Measurements from ENCODE around the gene KIF9.
"Not testable (repeated sequence)": the region's sequence is repeated elsewhere in the genome, so short reads cannot be mapped to it uniquely, and the experiment has no call there.

KIF9 gene

DNA sequence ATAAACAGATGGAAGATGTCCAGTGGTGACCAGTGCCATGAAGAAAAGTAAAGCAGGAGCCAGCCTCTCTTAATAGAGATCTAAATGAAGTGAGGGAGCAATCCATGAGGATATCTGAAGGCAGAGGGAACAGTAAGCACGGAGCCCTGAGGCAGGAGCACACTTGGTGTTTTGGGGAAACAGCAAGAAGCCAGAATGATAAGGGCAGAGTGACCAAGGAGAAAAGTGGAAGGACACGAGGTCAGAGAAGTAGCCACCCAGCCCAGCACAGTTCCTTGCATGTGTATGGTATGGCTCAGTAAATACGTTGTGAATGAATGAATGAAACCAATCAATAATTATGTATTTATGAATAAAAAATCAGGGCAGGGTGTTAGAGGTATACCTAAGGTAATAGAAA, 11.8 kb upstream of the KIF9 start:
- no peak for DNase-seq (ENCODE audit: low spot score)

DNA sequence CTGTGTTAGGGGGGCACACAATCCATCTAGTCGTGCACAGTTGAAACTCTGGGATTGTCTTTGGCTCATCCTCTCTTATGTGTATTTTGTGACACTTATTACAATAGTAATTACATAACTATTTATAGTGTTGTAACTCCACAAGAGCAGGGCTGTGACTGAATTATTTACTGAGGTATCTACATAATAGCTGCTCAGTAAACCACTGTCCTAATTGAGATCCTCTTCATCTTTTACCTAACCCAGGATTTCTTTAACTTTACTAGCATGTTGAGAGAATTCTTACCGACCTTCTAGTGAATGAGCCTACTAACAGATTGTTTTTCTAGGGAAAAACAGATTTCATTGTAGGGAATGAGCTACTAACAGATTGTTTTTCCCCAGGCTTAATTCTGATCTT, 11.2 kb upstream of the KIF9 start:
- DNase-seq (ENCODE audit: low spot score) = no peak

- not testable (repeated sequence) for DNase-seq (ENCODE audit: low spot score)
Measured at GRCh38 chr3:47291754-47292420, 9.3 kb upstream of the KIF9 start.

GRCh38 chr3:47291158-47291753, 8.7 kb upstream of the KIF9 start:
- no peak for DNase-seq (ENCODE audit: low spot score)

DNA sequence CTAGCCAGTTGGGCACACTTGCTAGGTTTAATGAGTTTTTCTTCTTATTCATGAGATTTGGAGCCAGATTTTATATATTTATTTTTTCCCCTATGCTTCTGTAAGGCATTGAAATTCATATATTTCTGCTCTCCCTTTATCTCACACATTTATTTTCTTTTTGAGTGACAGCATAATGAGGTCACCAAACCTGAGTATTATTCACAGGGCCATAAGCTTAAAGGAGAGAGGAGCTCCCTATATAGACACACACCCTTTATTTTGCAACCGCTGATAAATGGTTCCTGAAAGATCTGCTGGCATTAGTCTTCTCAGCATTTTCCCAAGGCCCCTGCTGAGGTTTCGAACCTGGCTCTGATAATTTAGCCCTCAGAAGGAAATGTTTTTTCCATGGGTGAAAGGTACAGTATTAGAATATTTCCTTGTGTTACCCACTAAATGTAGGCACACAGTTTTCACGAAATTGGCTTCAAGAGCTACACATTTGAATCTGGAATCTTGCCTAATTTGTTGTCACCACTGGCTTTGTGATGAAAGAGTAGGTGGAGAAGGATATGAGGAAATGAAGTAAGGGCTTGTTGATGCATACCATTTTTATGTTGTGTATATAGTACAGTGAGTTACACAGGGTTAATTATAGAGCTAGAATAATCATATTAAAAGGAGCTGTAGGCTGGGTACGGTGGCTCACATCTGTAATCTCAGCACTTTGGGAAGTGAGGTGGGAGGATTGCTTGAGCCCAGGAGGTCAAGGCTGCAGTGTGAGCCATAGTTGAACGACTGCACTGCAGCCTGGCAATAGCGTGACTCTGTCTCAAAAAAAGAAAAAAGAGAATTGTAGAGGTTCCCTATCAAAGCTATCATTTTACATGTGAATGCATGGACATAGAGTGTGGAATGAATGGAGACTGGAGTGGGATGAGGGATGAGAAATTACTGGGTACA, 6.6 kb upstream of the KIF9 start:
- DNase-seq (ENCODE audit: low spot score) = no peak

DNA sequence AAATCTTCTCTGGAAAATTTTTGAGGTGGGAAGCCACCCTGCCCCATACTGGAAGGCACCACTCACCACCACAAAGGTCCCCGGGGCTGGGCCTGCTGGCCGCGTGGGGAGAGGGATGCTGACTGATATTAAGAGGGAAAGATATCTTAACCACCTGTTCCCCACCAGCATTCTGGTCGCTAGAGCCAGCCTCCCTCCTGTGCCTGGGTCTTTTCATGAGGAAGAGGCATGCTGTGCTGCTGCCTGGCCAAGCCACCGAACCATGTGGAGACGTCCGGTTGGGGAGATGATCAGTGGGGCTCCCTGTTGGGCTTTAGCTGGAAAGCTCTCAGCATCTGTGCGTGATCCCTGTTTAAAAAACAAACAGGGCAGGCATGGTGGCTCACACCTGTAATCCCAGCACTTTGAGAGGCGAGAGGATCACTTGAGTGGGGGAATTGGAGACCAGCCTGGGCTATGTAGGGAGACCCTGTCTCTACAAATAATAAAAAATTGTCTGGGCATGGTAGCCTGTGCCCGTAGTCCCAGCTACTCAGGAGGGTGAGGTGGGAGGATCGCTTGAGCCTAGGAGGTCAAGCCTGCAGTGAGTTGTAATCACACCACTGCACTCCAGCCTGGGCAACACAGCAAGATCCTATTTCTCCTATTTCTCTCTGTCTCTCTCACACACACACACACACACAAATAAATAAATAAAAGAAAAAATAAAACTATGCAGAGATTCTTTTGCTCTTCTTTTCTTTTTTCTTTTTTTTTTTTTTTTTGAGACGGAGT, 1.2 kb upstream of the KIF9 start:
- no peak for DNase-seq (ENCODE audit: low spot score)

GRCh38 chr3:47283193-47283537, 566 bp upstream of the KIF9 start:
- DNase-seq (ENCODE audit: low spot score) = peak; percentile 20

DNA sequence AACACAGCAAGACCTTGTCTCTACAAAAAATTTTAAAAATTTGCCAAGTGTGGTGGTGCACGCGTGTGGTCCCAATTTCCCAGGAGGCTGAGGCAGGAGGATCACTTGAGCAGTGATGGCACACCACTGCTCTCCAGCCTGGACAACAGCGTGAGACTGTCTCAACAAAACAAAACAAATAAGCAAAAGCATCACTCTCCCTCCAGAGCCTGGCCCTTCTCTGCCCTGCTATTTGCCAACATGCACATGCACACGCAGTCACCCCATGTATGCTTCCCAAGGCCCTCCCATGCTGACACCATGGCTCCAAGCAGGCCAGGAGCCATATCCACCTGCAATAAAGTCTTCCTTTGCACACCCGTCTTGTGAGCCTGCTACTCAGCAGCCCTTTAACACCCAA, 2.1 kb downstream of the KIF9 start:
- no peak for DNase-seq (ENCODE audit: low spot score)

DNA sequence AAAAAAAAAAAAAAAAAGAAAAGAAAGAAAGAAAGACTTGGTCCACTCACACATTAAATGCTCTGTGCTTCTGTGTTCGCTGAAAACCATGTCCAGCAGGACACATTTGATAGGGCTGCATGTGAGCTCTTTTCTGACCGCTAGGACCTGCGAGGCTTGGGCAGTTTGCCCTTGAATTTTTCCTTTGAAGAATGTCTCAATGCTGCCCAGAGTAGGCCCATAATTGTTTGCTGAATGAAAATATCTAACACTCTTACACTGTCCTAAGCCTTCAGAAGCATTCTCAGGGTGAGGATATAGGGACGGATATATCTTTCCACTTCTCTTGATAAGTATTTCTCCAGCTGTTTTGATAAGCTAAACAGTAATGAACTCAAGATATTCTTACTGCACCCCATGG, 6.0 kb downstream of the KIF9 start:
- DNase-seq (ENCODE audit: low spot score) = no peak

DNA sequence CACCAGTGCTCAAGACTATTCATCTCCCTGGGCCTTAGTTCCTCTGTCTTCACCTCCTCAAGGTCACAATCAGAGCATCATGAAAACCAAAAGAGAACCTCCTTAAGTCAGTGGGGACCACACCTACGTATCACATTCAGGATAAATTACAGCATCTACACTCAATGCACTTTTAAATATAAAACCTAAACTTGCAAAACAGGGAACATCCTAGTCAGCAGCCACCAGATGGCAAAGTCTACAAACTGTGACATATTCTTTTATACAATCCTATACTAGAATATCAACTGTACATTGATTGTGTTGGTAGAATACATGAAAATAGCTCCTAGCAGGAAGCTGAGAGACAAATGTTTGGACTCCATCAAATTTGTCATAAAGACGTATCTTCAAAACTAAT, 7.9 kb downstream of the KIF9 start:
- DNase-seq (ENCODE audit: low spot score) = no peak

GRCh38 chr3:47273564-47273963, 9.0 kb downstream of the KIF9 start:
- DNase-seq (ENCODE audit: low spot score) = no peak

DNA sequence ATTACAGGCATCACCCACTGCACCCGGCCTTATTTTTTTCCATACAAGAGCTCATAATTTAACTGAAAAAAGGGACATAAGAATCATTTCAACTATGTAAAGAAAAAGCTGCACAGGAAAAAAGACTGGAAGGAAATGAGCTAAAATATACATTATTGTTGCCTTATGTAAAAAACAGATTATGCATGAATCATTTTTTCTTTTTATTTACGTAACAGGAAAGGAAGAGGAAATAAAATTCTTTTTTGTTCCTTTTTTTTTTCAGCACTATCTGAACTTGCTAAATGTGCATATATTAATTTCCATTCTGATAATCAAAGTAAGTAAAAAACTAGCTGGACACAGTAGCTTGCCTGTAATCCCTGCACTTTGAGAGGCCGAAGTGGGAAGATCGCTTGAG, 12.1 kb downstream of the KIF9 start:
- DNase-seq (ENCODE audit: low spot score) = no peak

- DNase-seq (ENCODE audit: low spot score) = no peak
Measured at GRCh38 chr3:47267490-47267824, 15.1 kb downstream of the KIF9 start.

DNA sequence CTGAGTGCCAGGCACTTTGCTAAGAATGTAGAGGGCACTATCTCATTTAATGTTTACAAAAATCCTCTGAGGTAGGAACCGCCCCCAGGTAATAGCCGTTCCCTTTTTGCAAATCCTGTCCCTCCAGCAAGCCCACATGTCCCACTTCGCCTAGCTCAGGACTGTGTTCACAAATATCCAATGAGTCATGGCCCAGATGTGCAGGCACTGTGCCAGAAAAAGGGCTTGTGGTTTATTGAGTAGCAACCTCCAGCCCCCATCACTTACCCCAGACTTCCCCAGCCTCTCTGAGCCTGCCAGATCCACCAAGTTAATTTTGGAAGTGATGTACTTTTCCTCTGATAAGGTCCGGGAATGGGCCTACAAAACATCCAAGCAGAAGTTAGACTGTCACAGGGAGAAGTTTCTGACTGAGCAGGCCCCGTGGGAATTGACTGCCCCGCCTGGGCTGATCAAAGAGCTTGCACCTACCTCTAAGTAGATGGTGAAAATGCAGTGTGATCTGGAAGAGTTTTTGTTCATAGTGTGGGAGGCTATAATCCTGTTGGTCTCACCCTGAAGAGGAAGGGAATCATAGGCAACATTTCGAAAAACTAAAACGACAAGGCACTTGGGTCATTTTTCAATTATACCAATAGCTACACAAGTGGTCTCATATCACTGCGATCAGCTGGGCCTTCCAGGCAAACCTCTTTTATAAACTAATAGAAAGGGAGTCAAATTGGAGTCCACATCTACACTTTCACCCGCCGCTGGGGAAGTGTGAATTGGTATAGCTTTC, 15.7 kb downstream of the KIF9 start:
- DNase-seq (ENCODE audit: low spot score) = peak; percentile 57

DNA sequence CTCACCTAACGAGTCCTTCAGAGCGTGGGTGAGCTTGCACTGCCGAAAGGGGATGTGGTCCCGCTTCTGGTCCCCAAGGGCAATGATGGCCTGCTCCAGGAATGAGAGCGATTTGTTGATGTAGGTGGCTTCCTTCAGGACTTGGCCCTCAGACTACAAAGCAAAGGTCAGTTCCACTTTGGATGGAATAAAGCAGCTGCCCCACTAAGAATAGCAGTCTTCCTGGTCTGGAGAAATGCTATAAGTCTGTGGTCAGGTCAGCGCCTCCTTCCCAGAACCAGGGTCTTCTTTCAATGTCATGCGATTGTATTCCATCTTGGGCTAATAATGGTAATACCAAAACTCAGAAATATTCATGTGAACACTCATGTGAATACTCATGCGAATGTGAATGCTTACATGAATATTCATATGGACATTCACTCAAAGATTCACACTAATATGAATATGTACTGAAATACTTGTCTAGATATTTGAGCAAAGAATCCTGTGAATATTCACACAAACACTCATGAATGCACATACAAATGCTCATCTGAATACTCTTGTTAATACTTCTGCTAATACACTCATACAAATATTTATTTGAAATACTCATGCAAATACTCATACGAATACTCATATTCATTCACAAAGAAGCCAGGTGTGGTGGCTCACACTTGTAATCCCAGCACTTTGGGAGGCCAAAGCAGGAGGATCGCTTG, 16.7 kb downstream of the KIF9 start:
- DNase-seq (ENCODE audit: low spot score) = no peak

- DNase-seq (ENCODE audit: low spot score) = no peak
Measured at GRCh38 chr3:47265008-47265407, 17.6 kb downstream of the KIF9 start.

GRCh38 chr3:47261301-47261700, 21.3 kb downstream of the KIF9 start:
- no peak for DNase-seq (ENCODE audit: low spot score)

DNA sequence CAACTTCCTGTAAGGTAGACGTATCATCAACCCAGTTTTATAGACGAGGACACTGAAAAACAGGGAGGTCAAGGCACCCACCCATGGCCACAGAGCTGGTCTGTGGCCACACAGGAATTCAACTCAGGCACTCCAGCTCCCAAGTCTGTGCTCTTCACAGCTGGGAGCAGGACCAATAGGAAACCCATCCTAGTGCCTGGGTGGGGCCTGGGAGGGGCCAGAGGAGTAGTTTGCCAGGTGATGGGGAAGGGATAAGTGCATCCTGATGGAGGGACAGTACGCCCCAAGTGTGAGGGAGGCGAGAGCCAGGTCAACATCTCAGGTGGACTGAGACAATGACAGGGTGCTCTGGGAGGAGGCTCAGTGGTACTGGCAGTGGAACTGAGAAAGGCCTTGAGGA, 22.0 kb downstream of the KIF9 start:
- DNase-seq (ENCODE audit: low spot score) = no peak

- DNase-seq (ENCODE audit: low spot score) = no peak
Measured at GRCh38 chr3:47259114-47259513, 23.5 kb downstream of the KIF9 start.

- DNase-seq (ENCODE audit: low spot score) = not testable (repeated sequence)
Measured at GRCh38 chr3:47256331-47256730, 26.3 kb downstream of the KIF9 start.

- DNase-seq (ENCODE audit: low spot score) = no peak
Measured at GRCh38 chr3:47251689-47252088, 30.9 kb downstream of the KIF9 start.

Measured in CD4-positive, alpha-beta T cell treated with Interleukin-2 at 100 ng/mL for 4 hours (primary cell).